GM18511 (cell line): Measurements from ENCODE around the gene MTCL3.

Experiments used
- ATAC-seq: cut with Tn5 transposase; IDR thresholded peaks from one replicate; pipeline ENCODE4 v1.9.1; 2021; ENCODE audit warnings: mild to moderate bottlenecking, moderate library complexity; ENCODE audit not compliant: unreplicated experiment

Gene MTCL3

DNA sequence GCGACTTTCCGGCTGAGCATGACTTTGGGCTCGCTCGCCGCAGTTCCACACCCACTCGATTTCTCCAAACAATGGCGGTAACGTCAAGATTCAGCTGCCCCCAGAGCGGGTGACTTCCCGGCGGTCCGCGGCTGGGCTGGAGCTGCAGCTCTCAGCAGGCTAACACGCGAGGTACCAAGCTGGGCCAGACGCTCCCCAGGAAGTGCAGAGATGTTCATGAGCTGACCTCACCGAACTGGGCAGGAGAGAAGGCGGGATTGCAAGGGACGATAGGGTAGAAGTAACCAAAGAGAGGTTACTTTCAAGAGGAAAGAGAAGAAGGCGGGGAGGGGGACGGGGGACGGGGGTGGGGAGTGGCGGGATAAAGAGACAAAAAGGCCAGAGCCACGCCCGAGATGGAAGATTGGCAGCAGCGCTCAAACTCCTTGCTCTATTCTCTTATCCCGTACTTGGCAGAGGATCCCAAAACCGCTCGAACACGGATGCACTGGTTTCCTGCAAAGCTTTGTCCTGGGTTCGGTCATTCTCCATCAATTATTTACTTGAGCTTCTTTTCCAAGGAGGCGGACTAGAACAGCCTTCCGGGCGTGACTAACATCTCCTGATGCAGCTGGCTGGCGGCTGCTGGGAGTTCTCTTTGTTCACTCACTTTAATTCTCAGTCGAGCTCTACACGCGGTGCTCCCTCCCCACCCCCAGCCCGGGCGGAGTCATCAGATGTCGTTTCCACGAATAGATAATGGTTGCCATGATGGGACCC lies at the start of gene MTCL3:
MTCL3 (minus strand) TSS at position 626 of the 759 bp plus-strand sequence.
- no peak for ATAC-seq

GRCh38 chr6:127567476-127567875 lies 48.3 kb upstream of the MTCL3 start:
- ATAC-seq: no peak

DNA sequence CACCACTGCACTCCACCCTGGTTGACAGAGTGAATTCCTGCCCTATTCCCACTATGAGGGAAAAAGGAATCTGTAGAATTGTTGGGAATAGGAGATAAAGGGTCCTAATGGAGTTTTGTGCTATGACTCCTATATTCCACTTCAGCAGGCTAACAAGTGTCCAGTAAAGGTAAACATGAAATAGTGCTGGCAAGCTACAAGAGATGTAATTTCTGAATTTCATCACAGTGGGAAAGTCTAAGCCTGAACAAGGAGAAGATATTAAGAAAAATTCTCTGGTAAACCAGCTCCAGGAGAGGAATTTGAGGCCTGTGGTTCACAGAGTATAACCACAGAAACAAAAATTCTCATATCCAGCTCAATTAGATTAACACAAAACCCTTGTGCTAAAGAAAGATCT lies 47.5 kb upstream of the MTCL3 start:
- no peak for ATAC-seq

- ATAC-seq: no peak
Measured at GRCh38 chr6:127566119-127566518, 47.0 kb upstream of the MTCL3 start.

DNA sequence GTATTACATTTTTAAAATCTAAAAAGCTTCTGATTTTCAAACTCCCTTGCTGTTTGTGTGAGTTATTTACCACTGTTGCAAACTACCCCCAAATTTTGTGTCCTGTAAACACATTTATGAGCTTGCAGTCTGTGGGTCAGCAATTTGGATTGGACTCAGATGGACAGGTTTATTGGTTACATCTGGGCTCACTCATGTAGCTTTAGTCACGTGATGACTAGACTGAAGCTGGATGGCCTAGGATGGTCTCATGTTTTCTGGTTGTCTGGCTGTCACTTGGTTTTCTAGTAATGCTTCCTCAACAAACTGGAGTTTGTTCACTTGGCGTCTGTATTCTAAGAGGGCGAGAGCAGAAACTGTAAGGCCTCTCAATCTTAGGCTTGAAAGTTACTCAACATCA lies 45.6 kb upstream of the MTCL3 start:
- ATAC-seq: no peak

- no peak for ATAC-seq
Measured at GRCh38 chr6:127561660-127562059, 42.5 kb upstream of the MTCL3 start.

DNA sequence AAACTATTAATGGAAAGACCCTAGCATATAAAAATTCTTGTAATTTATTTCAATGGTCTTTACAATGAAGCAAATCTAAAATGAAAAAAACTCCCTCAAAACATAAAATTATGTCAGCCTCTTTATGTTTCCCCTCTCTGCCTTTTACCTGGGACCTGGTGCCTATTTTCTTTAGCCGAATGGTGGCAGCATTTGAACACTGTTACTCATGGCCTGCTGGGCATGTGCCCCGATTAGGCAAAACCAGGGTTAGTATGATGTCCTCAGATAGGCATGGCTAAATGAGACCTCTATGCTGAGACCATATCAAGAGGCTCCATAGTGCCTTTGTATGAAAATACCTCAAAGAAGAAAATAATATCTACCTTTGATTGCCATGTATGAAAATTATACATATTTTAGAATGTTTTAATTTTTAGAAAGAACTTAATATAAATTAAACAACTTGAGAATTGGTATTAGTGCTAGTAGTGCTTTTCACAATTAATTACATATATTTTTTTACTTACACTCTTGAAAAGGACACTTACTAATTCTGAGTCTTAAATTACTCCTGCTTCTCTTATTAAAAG lies 35.4 kb upstream of the MTCL3 start:
- ATAC-seq: peak; percentile 72

- ATAC-seq: no peak
Measured at GRCh38 chr6:127550403-127550802, 31.3 kb upstream of the MTCL3 start.

DNA sequence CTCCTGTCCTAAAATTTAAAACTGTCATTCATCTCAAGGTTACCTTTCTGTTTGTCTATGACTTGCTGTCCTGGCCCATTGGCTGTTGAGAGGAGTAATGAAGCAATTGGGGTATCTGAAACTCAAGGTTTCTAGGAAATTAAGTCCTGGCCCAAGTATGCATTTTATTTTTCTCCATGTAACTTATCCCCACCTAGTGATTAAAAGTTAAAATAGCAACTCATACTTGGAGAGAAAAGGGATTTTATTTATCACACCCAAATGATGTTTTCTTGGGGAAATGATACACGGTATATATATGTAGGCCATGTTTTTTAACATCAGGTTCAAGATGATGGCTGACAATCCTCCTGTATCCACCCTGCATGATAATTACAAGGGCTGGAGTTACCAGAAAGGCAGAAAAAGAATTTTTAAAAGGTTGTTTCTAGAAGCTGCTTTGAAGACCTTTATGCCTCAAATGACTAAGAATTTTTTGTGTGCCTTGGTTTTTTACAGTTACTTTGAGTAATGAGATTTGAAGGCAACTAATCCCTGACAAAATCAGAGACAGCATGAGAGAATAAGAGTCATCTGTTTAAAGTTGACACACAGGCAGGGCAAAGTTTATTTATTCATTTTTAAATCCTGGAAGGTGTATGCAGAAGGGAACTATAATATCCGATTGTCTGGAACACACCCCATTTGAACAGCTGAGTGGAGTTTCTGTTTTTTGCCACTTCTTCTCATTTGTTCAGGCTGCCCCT lies 28.9 kb upstream of the MTCL3 start:
- ATAC-seq: no peak

- ATAC-seq: peak; percentile 60
Measured at GRCh38 chr6:127547215-127547614, 28.1 kb upstream of the MTCL3 start.

DNA sequence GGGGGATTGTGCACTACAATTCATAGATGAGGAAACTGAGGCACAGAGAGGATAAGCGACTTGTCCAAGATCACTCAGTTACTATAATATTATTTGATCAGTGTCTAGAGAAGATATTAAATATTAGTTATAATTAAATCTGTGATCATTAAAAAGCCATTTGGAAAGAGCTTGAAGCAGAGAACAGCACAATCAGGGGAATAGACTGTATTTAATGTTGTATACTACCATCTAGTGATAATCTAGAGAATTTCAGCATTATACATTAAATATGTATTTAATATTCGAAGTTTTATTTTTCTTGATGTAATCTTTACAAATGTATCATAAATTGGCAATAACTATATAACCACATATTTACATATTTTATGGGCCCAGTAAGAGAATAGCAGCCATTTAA lies 20.1 kb upstream of the MTCL3 start:
- ATAC-seq: peak; percentile 74

- peak; percentile 25 for ATAC-seq
Measured at GRCh38 chr6:127538750-127539264, 19.7 kb upstream of the MTCL3 start.

DNA sequence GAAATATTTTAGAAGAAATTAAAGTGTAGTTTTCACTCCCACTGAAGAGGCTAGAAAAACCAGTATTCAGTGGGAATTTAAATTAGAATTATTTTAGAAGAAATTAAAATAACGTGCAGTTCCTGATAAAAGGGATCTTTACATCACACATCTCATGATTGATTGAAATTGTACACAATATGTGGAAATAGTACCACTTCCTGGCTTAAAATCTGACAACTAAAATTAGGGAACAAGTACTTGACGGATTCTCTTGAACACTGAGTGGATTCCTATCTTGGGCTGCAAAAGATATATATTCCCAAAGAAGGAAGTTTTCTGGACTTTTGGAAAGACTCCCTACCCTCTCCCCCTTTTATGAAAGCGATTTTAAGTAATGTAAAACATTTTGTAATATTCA lies 14.6 kb upstream of the MTCL3 start:
- no peak for ATAC-seq

- ATAC-seq: no peak
Measured at GRCh38 chr6:127533011-127533410, 13.9 kb upstream of the MTCL3 start.

DNA sequence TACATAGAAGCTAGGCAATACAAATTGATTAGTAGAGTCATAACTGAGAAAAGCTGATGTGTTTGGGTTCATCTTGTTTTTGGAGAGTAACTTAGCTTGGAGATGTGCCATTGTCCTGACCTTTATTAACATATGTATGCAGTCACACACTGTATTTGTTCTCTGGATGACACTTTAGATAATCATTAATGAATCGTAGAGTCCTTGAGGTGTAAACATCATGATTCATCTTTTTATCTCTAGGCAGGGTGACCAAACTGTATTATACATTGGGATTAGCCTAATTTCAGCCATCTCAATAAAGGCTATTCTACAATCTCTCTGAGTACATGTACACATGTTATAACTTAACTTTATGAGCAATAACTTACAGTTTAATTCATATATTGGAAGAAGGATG lies 3.6 kb upstream of the MTCL3 start:
- no peak for ATAC-seq

DNA sequence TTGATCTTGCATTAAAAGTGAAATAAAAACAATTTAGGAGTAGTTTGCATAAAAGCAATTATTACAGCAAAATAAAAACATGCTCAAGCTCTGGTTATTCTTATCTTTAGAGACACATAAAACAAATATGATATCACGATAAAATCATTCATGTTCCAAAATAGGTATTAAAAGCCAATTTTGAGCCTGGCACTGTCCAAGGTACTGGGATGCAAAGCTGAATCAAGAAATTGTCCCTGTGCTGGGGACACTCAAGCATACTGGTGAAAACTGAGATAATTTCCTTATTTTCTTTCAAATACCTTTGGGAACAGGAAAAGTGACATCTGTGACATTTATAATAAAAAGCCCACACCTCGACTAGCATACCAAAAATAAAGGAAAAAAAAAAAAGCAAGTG lies 931 bp upstream of the MTCL3 start:
- ATAC-seq: no peak

GRCh38 chr6:127519469-127519785 lies 292 bp upstream of the MTCL3 start:
- ATAC-seq: no peak

DNA sequence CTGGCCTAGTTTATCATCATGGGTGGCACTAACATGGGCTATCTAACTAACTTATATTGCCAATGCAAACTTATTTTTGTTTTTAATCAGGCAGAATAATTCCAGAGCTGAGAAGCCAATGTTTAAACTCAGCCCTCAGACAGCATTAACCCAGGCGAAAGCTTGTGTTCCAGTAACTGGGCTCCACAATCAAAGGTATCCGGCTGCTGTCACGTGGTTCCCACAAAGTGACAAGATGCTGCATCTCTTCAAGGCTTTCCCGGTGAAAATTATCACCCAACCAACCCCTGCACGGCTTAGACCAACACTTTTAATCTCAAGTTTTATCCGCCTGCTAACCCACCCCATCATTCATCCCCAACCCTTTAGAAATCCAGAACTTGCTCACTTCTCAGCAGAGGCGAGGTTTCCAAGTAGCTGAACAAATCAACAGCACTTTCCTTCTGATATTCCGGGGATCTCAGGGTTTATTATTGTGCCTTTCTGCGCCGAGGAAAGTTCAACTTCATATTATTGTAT lies 885 bp downstream of the MTCL3 start:
- no peak for ATAC-seq

- no peak for ATAC-seq
Measured at GRCh38 chr6:127517693-127518092, 1.4 kb downstream of the MTCL3 start.

DNA sequence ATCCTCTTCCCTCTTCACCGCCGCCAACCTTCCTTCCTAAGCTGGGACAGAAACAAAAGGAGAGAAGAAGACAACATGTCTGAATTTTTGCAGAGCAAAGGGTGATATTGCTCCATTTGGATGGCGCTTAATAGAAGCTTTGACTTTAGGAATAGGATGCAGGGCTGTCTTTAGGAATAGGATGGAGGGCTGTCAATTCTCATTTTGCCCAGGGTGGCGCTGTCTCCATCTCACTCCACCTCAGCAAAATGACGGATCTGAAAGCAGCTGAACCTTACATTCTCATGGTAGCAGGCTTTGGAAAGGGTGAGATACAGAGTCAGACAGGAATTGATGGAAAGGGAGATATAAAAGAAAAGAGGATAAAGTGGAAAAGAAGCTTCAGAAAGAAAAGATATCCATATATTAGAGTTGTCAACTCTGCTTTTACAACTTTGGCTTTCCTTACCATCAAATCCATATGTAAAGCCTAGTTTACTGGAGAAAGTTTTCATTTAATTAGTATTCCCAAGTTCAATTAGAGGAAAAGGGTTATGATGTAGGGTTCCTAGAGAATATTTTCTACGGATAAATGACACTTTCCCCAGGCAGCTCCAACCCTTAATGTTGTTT lies 2.4 kb downstream of the MTCL3 start:
- ATAC-seq: peak; percentile 74
